ENCODE results near the gene PGS1. TPM values are rescaled to one million over a fixed set of nuclear protein-coding genes. Genes with fewer than 3 reads are reported as not detected.

The PGS1 gene
- total and polyA plus RNA-seq, 2 of the 8 experiments (the other 6 are each of a cell fraction or from before 2014, with no cell fraction given) = 46.7 to 60.0 TPM

DNA sequence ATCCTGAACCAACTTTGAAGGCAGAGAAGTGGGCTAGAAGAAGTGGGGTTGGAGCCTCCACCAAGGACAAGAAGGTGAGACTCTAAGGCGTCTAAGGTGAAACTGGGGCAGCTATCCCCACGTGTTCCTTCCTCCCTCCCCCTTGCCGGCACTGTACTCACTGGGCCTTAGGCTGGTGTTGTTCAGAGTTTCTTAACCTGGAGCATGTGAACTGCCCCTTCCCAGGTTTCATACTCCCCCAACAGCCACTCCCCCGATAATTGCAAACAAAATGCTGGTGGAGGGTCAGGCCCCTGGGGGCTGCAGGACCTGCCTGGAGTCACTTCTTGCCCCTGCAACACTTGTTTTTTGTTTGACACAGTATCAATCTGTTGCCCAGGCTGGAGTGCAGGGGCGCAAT, 11.3 kb upstream of the PGS1 start:
- Histone ChIP-seq H3K79me2 (ENCODE audit: control insufficient read depth in 1 of 2, insufficient read depth in 2 of 2, low read length in 2 of 2) (no peaks in the 10 kb centered on the region), H3K4me2 (ENCODE audit: insufficient read depth in 1 of 2, low read depth in 2 of 2, low read length in 2 of 2) (no peak overlapping the region), H3K36me3 (ENCODE audit: control insufficient read depth in 2 of 4, insufficient read depth in 4 of 4, low read length in 3 of 4) (no peaks in the 10 kb centered on the region), H3K23ac (ENCODE audit: insufficient read length) (no peak overlapping the region), H3K27ac (ENCODE audit: low read depth, low read length) (peak overlapping the region; percentile 35; the same call in 1 of the 2 replicates), H3K9me3 (ENCODE audit: insufficient read depth in 2 of 2, low read depth in 1 of 2, low read length in 1 of 2) (no peaks in the 10 kb centered on the region), H2BK5ac (ENCODE audit: low read depth, low read length) (peak overlapping the region; percentile 96; the same call in 1 of the 2 replicates), H2AK5ac (ENCODE audit: low read depth, low read length) (0 out of 2 replicates have a peak overlapping the region, but pooled peaks have one; percentile 71), H2BK120ac (replicated peaks; ENCODE audit: low read depth, low read length) (peak overlapping the region; percentile 25), H3K27me3 (replicated peaks in 1 of 4; ENCODE audit: control insufficient read depth in 3 of 4, extremely low read depth in 1 of 4, insufficient read depth in 3 of 4, low read length in 3 of 4) (no peaks in the 10 kb centered on the region), H3K9ac (replicated peaks in 1 of 4; ENCODE audit: extremely low read depth in 1 of 4, low read depth in 3 of 4, low read length in 3 of 4) (no peak overlapping the region), H4K5ac (ENCODE audit: insufficient read length, low read depth, low read length) (peak overlapping the region; percentile 49), H4K91ac (replicated peaks; ENCODE audit: insufficient read length, low read length) (peak overlapping the region; percentile 49), H4K20me1 (replicated peaks in 1 of 2; ENCODE audit: control insufficient read depth in 1 of 2, insufficient read depth in 2 of 2, low read length in 2 of 2) (no peaks in the 10 kb centered on the region), H3K4me3 (ENCODE audit: extremely low read depth in 1 of 4, insufficient read depth in 2 of 4, low read depth in 3 of 4, low read length in 4 of 4) (no peak overlapping the region), H3K14ac (ENCODE audit: insufficient read length) (no peak overlapping the region), H3K56ac (replicated peaks; ENCODE audit: insufficient read length, low read depth, low read length) (no peak overlapping the region), H4K8ac (ENCODE audit: extremely low read depth, insufficient read depth, low read length) (no peak overlapping the region; the same call in 1 of the 2 replicates), H3K4ac (replicated peaks; ENCODE audit: insufficient read length, low read depth, low read length) (peak overlapping the region; percentile 24), H3K4me1 (replicated peaks in 1 of 4; ENCODE audit: control insufficient read depth in 3 of 4, insufficient read depth in 4 of 4, low read length in 3 of 4) (peaks cover 15 to 52% (median 40%) of the 10 kb centered on the region in 4 experiments), H2BK12ac (ENCODE audit: low read depth, low read length) (peak overlapping the region; percentile 98), H2BK15ac (ENCODE audit: low read length) (0 out of 2 replicates have a peak overlapping the region, but pooled peaks have one; percentile 29), H2BK20ac (ENCODE audit: low read length) (peak overlapping the region; percentile 93; the same call in 1 of the 2 replicates), H3K79me1 (ENCODE audit: low read depth, low read length) (no peaks in the 10 kb centered on the region), H3K18ac (ENCODE audit: extremely low read depth, low read length) (peak overlapping the region; percentile 39), H2AFZ (ENCODE audit: low read length) (no peak overlapping the region), H3K23me2 (ENCODE audit: low read depth, low read length) (no peaks in the 10 kb centered on the region)
- no peak for TF ChIP-seq TAF1 (IDR thresholded peaks at IDR 0.05; ENCODE audit: low read depth, low read length)
- no peak for FAIRE-seq
- POLR2A ChIA-PET (ENCODE audit: partially characterized antibody) = interaction anchor here (1.4 to 3.0 kb wide), 4 partner anchors 9 to 54 kb away, joined by 4 to 11 read pairs (median 7); partner anchors contain the start of gene SOCS3
- DNase-seq (ENCODE audit: low read depth in 1 of 2, low spot score in 2 of 2) = no peak
- CTCF ChIA-PET (ENCODE audit: partially characterized antibody) = interaction anchor here (1.1 to 20.5 kb wide), 4 partner anchors 9 to 116 kb away, joined by 3 to 257 read pairs (median 5); no protein-coding TSS in a partner anchor
- WGBS, 2 experiments (ENCODE audit: extremely low coverage in 1 of 2, insufficient coverage in 1 of 2, insufficient read length in 1 of 2, insufficient replicate concordance in 2 of 2, low coverage in 1 of 2, low lambda C conversion rate in 2 of 2, missing lambda C conversion rate in 1 of 2) = 89% methylated on average over 5 of the region's 5 CpGs; no CpG with 5 or more reads in 1 of the 2 experiments
